A673 (cell line): ENCODE results near the gene ZFAND5.

Source experiments
- CTCF ChIP-seq: fragments of 300-800, 200-600 bp; sonication (generic); conservative IDR thresholded peaks from 2 replicates; pipeline ENCODE4 v1.5.1; 2017; ENCODE audit warnings: low read depth, mild to moderate bottlenecking, antibody characterized with exemption, low read length, moderate library complexity, mixed read lengths
- EZH2 ChIP-seq: fragments of 200-600 bp; sonication (generic); IDR thresholded peaks from 2 replicates; pipeline ENCODE4 v1.6.1; 2017; ENCODE audit warnings: borderline replicate concordance, low read depth, mild to moderate bottlenecking, mixed read lengths, antibody characterized with exemption, low read length; ENCODE audit not compliant: poor library complexity, severe bottlenecking

- TF ChIP-seq CTCF = no peak
- no peak for TF ChIP-seq EZH2
These were observed 915 bp downstream of the ZFAND5 start for GRCh38 chr9:72363908-72364678.
